SW480 (cell line): ENCODE measurements around the gene UHMK1.
"Not testable (repeated sequence)": the region's sequence is repeated elsewhere in the genome, so short reads cannot be mapped to it uniquely, and the experiment has no call there.

ENCODE experiments used
- DNase-seq: peaks from one replicate; pipeline ENCODE4 v3.0.0-alpha.2; 2016; ENCODE audit warnings: low spot score

UHMK1 gene

GRCh38 chr1:162497723-162498495, at the start of gene UHMK1:
Gene UHMK1 (plus strand): TSS chr1:162497818. CDS start chr1:162498001, 183 bp downstream.
- peak; percentile 91 for DNase-seq

GRCh38 chr1:162454361-162454760, 43.3 kb upstream of the UHMK1 start:
- not testable (repeated sequence) for DNase-seq

GRCh38 chr1:162456323-162456722, 41.3 kb upstream of the UHMK1 start:
- no peak for DNase-seq

- no peak for DNase-seq
Observed at GRCh38 chr1:162458236-162458635, 39.4 kb upstream of the UHMK1 start.

GRCh38 chr1:162462425-162462824, 35.2 kb upstream of the UHMK1 start:
- not testable (repeated sequence) for DNase-seq

- DNase-seq: no peak
Observed at GRCh38 chr1:162463021-162463420, 34.6 kb upstream of the UHMK1 start.

- no peak for DNase-seq
Observed at GRCh38 chr1:162466797-162467196, 30.8 kb upstream of the UHMK1 start.

- DNase-seq: no peak
Observed at GRCh38 chr1:162470216-162470615, 27.4 kb upstream of the UHMK1 start.

- no peak for DNase-seq
Observed at GRCh38 chr1:162471290-162471853, 26.2 kb upstream of the UHMK1 start.

- DNase-seq: no peak
Observed at GRCh38 chr1:162475089-162475488, 22.5 kb upstream of the UHMK1 start.

- DNase-seq: no peak
Observed at GRCh38 chr1:162475539-162476185, 22.0 kb upstream of the UHMK1 start.

- DNase-seq: no peak
Observed at GRCh38 chr1:162476620-162477019, 21.0 kb upstream of the UHMK1 start.

- no peak for DNase-seq
Observed at GRCh38 chr1:162485236-162485635, 12.4 kb upstream of the UHMK1 start.

GRCh38 chr1:162487241-162487640, 10.4 kb upstream of the UHMK1 start:
- no peak for DNase-seq

- no peak for DNase-seq
Observed at GRCh38 chr1:162488219-162488618, 9.4 kb upstream of the UHMK1 start.

GRCh38 chr1:162495531-162496233, 1.9 kb upstream of the UHMK1 start:
- DNase-seq: not testable (repeated sequence)

GRCh38 chr1:162497104-162497722, 405 bp upstream of the UHMK1 start:
- DNase-seq: no peak

GRCh38 chr1:162498496-162498810, 835 bp downstream of the UHMK1 start:
- no peak for DNase-seq

- DNase-seq: no peak
Observed at GRCh38 chr1:162500805-162501204, 3.2 kb downstream of the UHMK1 start.

- DNase-seq: no peak
Observed at GRCh38 chr1:162502077-162502476, 4.5 kb downstream of the UHMK1 start.

GRCh38 chr1:162502928-162503327, 5.3 kb downstream of the UHMK1 start:
- no peak for DNase-seq

- no peak for DNase-seq
Observed at GRCh38 chr1:162527314-162527713, 29.7 kb downstream of the UHMK1 start.
